LHCN-M2 (cell line): Measurements from ENCODE around the gene PKMYT1. TPM values are rescaled to one million over a fixed set of nuclear protein-coding genes. Genes with fewer than 3 reads are reported as not detected.
A peak's percentile ranks its signal among the peaks of the same experiment; 100 is the strongest.

ENCODE experiments used
- DNase-seq: peaks from one replicate; pipeline ENCODE4 v3.0.0-alpha.2; 2012; ENCODE audit warnings: low read depth
- polyA plus RNA-seq: library from polyadenylated mRNA; unstranded; fragments of >200 nt; gene quantifications from one replicate; pipeline ENCODE4 v1.2.1, GENCODE V29; 2012; ENCODE audit warnings: missing spikeins
- total RNA-seq: library from RNA; depleted of rRNA; stranded (reverse); fragments of >200 nt; gene quantifications from 2 replicates; pipeline ENCODE4 v1.2.3, GENCODE V29; 2014; rRNA removed

PKMYT1 gene
- total RNA-seq = 73.1 and 91.4 TPM in 2 replicates
- 36.3 TPM for polyA plus RNA-seq

GRCh38 chr16:2980227-2981176 lies at the start of gene PKMYT1:
Gene PKMYT1, minus strand, starts transcription at chr16:2980446. Its CDS starts 789 bp downstream, at chr16:2979657.
- peak; percentile 82 for DNase-seq

GRCh38 chr16:3029491-3030221 lies 49.4 kb upstream of the PKMYT1 start:
- DNase-seq = no peak

- DNase-seq = no peak
Observed at GRCh38 chr16:3028716-3029319, 48.6 kb upstream of the PKMYT1 start.

- DNase-seq = peak; percentile 27
Observed at GRCh38 chr16:3027983-3028715, 47.9 kb upstream of the PKMYT1 start.

GRCh38 chr16:3027489-3027795 lies 47.2 kb upstream of the PKMYT1 start:
- peak; percentile 18 for DNase-seq

GRCh38 chr16:3026609-3027488 lies 46.6 kb upstream of the PKMYT1 start:
- no peak for DNase-seq

- no peak for DNase-seq
Observed at GRCh38 chr16:3026003-3026378, 45.7 kb upstream of the PKMYT1 start.

- DNase-seq = no peak
Observed at GRCh38 chr16:3025032-3026002, 45.1 kb upstream of the PKMYT1 start.

- DNase-seq = peak; percentile 98
Observed at GRCh38 chr16:3023669-3024478, 43.6 kb upstream of the PKMYT1 start, which contains the start of the genes HCFC1R1 and THOC6. Gene HCFC1R1, minus strand, starts transcription at chr16:3023942. Its CDS starts 1 bp downstream, at chr16:3023941. Gene THOC6, plus strand, starts transcription at chr16:3024035. Its CDS starts 292 bp downstream, at chr16:3024327.

GRCh38 chr16:3023415-3023668 lies 43.1 kb upstream of the PKMYT1 start:
- peak; percentile 88 for DNase-seq

GRCh38 chr16:3022684-3023414 lies 42.6 kb upstream of the PKMYT1 start:
- peak; percentile 85 for DNase-seq

GRCh38 chr16:3022208-3022683 lies 42.0 kb upstream of the PKMYT1 start:
- DNase-seq = peak; percentile 96

GRCh38 chr16:3021449-3022207 lies 41.4 kb upstream of the PKMYT1 start:
- DNase-seq = peak; percentile 97

GRCh38 chr16:3020604-3021448 lies 40.6 kb upstream of the PKMYT1 start:
- DNase-seq = peak; percentile 93

- DNase-seq = peak; percentile 74
Observed at GRCh38 chr16:3020247-3020603, 40.0 kb upstream of the PKMYT1 start, which contains the start of gene TNFRSF12A. Gene TNFRSF12A, plus strand, starts transcription at chr16:3020368. Its CDS starts 30 bp downstream, at chr16:3020398.
